ENCODE results near the gene SLC46A1. TPM values are rescaled to one million over a fixed set of nuclear protein-coding genes. Genes with fewer than 3 reads are reported as not detected.

SLC46A1 gene
- total and polyA plus RNA-seq, 2 experiments from 2014 or later = 3.3 to 12.5 TPM

DNA sequence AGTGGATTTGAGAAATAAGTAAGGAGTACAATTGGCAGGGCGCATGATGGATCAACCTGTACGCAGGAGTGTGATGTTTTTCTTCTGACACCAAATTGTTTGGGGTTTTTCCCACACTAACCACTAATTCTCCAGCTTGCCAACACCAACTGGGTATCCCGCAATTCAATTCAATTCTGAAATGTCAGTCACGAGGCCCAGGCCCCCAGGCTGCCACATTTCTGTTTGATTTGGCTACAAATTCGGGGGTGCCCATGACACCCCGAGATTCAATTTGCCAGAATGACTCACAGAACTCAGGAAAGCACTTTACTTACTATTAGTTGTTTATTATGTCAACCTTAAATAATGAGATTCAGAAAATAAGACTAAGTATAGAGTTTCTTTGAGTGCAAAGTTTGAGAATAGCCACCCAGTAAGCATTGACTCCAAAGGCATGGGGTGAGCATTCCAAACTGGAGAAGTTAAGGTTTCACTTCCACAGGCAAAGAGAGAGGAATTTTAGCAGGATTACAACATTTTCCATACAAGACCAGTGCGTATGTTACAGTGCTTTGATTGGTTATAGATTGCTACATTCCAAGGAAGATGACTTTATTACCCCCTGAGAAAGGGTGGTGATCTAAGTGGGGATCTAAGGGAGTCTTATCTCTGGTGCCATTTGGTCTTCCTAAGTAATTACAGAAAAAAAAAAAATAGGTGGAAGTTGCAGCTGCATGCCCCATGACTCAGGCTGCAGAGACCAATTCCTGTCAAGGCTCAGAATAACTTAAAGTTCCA lies 11.5 kb downstream of the SLC46A1 start:
- H3K36me3 ChIP-seq (ENCODE audit: insufficient read depth) = no peaks in the 10 kb centered on the region

More for the DNA sequence above, 11.5 kb downstream of the SLC46A1 start:
- Histone ChIP-seq H3K4me1 (ENCODE audit: insufficient read depth) (no peaks in the 10 kb centered on the region), H3F3A (replicated peaks; ENCODE audit: low read depth) (no peaks in the 10 kb centered on the region), H3K27ac (ENCODE audit: low read depth) (no peak overlapping the region), H3K4me3 (no peak overlapping the region), H3K4me2 (no peak overlapping the region), H3K9me2 (ENCODE audit: insufficient read depth) (no peaks in the 10 kb centered on the region), H4K20me1 (replicated peaks; ENCODE audit: insufficient read depth) (no peaks in the 10 kb centered on the region; the same call in 1 of the 2 replicates), H3K79me2 (replicated peaks; ENCODE audit: insufficient read depth) (no peaks in the 10 kb centered on the region), H2AFZ (no peak overlapping the region), H3K27me3 (ENCODE audit: insufficient read depth) (no peaks in the 10 kb centered on the region)
- TF ChIP-seq, protein P1, sequence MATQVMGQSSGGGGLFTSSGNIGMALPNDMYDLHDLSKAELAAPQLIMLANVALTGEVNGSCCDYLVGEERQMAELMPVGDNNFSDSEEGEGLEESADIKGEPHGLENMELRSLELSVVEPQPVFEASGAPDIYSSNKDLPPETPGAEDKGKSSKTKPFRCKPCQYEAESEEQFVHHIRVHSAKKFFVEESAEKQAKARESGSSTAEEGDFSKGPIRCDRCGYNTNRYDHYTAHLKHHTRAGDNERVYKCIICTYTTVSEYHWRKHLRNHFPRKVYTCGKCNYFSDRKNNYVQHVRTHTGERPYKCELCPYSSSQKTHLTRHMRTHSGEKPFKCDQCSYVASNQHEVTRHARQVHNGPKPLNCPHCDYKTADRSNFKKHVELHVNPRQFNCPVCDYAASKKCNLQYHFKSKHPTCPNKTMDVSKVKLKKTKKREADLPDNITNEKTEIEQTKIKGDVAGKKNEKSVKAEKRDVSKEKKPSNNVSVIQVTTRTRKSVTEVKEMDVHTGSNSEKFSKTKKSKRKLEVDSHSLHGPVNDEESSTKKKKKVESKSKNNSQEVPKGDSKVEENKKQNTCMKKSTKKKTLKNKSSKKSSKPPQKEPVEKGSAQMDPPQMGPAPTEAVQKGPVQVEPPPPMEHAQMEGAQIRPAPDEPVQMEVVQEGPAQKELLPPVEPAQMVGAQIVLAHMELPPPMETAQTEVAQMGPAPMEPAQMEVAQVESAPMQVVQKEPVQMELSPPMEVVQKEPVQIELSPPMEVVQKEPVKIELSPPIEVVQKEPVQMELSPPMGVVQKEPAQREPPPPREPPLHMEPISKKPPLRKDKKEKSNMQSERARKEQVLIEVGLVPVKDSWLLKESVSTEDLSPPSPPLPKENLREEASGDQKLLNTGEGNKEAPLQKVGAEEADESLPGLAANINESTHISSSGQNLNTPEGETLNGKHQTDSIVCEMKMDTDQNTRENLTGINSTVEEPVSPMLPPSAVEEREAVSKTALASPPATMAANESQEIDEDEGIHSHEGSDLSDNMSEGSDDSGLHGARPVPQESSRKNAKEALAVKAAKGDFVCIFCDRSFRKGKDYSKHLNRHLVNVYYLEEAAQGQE (IDR thresholded peaks at IDR 0.05; ENCODE audit: unreplicated experiment) = no peak
- TF ChIP-seq NANOG (IDR thresholded peaks at IDR 0.05; ENCODE audit: borderline replicate concordance) (no peak), ZNF114 (CRISPR knock-in tag; IDR thresholded peaks at IDR 0.05) (no peak), ZNF331 (CRISPR knock-in tag; IDR thresholded peaks at IDR 0.05; ENCODE audit: low read depth) (no peak), EZH2 (IDR thresholded peaks at IDR 0.05; ENCODE audit: low read depth, unreplicated experiment) (no peak), CREB1 (CRISPR knock-in tag; IDR thresholded peaks at IDR 0.05; ENCODE audit: low read depth) (no peak), JUNB (IDR thresholded peaks at IDR 0.05; ENCODE audit: unreplicated experiment) (no peak), STAT1 (IDR thresholded peaks at IDR 0.05; ENCODE audit: unreplicated experiment) (no peak), EZH2phosphoT487 (IDR thresholded peaks at IDR 0.05; ENCODE audit: unreplicated experiment) (no peak), POLR2AphosphoS5 (IDR thresholded peaks at IDR 0.05; ENCODE audit: low read depth) (no peak)
- TF ChIP-seq, protein P2, sequence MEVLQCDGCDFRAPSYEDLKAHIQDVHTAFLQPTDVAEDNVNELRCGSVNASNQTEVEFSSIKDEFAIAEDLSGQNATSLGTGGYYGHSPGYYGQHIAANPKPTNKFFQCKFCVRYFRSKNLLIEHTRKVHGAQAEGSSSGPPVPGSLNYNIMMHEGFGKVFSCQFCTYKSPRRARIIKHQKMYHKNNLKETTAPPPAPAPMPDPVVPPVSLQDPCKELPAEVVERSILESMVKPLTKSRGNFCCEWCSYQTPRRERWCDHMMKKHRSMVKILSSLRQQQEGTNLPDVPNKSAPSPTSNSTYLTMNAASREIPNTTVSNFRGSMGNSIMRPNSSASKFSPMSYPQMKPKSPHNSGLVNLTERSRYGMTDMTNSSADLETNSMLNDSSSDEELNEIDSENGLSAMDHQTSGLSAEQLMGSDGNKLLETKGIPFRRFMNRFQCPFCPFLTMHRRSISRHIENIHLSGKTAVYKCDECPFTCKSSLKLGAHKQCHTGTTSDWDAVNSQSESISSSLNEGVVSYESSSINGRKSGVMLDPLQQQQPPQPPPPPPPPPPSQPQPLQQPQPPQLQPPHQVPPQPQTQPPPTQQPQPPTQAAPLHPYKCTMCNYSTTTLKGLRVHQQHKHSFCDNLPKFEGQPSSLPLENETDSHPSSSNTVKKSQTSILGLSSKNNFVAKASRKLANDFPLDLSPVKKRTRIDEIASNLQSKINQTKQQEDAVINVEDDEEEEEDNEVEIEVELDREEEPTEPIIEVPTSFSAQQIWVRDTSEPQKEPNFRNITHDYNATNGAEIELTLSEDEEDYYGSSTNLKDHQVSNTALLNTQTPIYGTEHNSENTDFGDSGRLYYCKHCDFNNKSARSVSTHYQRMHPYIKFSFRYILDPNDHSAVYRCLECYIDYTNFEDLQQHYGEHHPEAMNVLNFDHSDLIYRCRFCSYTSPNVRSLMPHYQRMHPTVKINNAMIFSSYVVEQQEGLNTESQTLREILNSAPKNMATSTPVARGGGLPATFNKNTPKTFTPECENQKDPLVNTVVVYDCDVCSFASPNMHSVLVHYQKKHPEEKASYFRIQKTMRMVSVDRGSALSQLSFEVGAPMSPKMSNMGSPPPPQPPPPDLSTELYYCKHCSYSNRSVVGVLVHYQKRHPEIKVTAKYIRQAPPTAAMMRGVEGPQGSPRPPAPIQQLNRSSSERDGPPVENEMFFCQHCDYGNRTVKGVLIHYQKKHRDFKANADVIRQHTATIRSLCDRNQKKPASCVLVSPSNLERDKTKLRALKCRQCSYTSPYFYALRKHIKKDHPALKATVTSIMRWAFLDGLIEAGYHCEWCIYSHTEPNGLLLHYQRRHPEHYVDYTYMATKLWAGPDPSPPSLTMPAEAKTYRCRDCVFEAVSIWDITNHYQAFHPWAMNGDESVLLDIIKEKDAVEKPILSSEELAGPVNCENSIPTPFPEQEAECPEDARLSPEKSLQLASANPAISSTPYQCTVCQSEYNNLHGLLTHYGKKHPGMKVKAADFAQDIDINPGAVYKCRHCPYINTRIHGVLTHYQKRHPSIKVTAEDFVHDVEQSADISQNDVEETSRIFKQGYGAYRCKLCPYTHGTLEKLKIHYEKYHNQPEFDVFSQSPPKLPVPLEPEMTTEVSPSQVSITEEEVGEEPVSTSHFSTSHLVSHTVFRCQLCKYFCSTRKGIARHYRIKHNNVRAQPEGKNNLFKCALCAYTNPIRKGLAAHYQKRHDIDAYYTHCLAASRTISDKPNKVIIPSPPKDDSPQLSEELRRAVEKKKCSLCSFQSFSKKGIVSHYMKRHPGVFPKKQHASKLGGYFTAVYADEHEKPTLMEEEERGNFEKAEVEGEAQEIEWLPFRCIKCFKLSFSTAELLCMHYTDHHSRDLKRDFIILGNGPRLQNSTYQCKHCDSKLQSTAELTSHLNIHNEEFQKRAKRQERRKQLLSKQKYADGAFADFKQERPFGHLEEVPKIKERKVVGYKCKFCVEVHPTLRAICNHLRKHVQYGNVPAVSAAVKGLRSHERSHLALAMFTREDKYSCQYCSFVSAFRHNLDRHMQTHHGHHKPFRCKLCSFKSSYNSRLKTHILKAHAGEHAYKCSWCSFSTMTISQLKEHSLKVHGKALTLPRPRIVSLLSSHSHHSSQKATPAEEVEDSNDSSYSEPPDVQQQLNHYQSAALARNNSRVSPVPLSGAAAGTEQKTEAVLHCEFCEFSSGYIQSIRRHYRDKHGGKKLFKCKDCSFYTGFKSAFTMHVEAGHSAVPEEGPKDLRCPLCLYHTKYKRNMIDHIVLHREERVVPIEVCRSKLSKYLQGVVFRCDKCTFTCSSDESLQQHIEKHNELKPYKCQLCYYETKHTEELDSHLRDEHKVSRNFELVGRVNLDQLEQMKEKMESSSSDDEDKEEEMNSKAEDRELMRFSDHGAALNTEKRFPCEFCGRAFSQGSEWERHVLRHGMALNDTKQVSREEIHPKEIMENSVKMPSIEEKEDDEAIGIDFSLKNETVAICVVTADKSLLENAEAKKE (CRISPR knock-in tag; IDR thresholded peaks at IDR 0.05) = no peak
- TF ChIP-seq, protein P3, sequence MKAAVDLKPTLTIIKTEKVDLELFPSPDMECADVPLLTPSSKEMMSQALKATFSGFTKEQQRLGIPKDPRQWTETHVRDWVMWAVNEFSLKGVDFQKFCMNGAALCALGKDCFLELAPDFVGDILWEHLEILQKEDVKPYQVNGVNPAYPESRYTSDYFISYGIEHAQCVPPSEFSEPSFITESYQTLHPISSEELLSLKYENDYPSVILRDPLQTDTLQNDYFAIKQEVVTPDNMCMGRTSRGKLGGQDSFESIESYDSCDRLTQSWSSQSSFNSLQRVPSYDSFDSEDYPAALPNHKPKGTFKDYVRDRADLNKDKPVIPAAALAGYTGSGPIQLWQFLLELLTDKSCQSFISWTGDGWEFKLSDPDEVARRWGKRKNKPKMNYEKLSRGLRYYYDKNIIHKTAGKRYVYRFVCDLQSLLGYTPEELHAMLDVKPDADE (IDR thresholded peaks at IDR 0.05) = no peak
- TF ChIP-seq, protein P4, sequence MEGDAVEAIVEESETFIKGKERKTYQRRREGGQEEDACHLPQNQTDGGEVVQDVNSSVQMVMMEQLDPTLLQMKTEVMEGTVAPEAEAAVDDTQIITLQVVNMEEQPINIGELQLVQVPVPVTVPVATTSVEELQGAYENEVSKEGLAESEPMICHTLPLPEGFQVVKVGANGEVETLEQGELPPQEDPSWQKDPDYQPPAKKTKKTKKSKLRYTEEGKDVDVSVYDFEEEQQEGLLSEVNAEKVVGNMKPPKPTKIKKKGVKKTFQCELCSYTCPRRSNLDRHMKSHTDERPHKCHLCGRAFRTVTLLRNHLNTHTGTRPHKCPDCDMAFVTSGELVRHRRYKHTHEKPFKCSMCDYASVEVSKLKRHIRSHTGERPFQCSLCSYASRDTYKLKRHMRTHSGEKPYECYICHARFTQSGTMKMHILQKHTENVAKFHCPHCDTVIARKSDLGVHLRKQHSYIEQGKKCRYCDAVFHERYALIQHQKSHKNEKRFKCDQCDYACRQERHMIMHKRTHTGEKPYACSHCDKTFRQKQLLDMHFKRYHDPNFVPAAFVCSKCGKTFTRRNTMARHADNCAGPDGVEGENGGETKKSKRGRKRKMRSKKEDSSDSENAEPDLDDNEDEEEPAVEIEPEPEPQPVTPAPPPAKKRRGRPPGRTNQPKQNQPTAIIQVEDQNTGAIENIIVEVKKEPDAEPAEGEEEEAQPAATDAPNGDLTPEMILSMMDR (conservative IDR thresholded peaks at IDR 0.05; ENCODE audit: low read depth in 2 of 2) = no peak
- Mint-ChIP-seq H3K9me3 (no peaks in the 10 kb centered on the region), H3K27ac (no peak overlapping the region), H3K27me3 (ENCODE audit: insufficient read depth, low read depth, poor library complexity) (peaks cover 3% of the 10 kb centered on the region), H3K36me3 (ENCODE audit: low read depth) (peaks cover 13% of the 10 kb centered on the region), H3K4me1 (peaks cover 6% of the 10 kb centered on the region; the same call in 1 of the 3 replicates), H3K4me3 (no peak overlapping the region)
- no peak for DNase-seq (ENCODE audit: low spot score)
- no peak for ATAC-seq

Measured in GM23338 (cell line).